Sciatic nerve (tissue), 2 donors: ENCODE data around the gene IRF1. TPM values are rescaled to one million over a fixed set of nuclear protein-coding genes. Genes with fewer than 3 reads are reported as not detected.
A peak's percentile ranks its signal among the peaks of the same experiment; 100 is the strongest.

Experiments used
- ATAC-seq: fragments of 200-7000 bp; cut with Tn5 transposase; one replicate; pipeline ENCODE4 v1.9.1; 2020; ENCODE audit warnings: mild to moderate bottlenecking, moderate library complexity
- DNase-seq: peaks from one replicate; pipeline ENCODE4 v3.0.0-alpha.2; 2020; ENCODE audit warnings: low spot score
- intact Hi-C: fragments of 100-400 bp; cut with DNase I; formaldehyde crosslinking; loops from one replicate; pipeline ENCODE4 v1.14.2; 2022
- total RNA-seq: library from RNA; stranded (reverse); fragmentation: NEBNext Ultra II Directional; extraction: Animal tissue kit (Norgen Biotek cat#: 25700); gene quantifications from one replicate; pipeline ENCODE4 v1.2.1, GENCODE V29; 2021
- donor health status: DM: no; HTN: no; CAD: no.
- donor health status: DM: no; HTN: no; CAD: no.

Gene IRF1
- total RNA-seq, 1 donor from 2014 or later = 52.2 TPM

DNA sequence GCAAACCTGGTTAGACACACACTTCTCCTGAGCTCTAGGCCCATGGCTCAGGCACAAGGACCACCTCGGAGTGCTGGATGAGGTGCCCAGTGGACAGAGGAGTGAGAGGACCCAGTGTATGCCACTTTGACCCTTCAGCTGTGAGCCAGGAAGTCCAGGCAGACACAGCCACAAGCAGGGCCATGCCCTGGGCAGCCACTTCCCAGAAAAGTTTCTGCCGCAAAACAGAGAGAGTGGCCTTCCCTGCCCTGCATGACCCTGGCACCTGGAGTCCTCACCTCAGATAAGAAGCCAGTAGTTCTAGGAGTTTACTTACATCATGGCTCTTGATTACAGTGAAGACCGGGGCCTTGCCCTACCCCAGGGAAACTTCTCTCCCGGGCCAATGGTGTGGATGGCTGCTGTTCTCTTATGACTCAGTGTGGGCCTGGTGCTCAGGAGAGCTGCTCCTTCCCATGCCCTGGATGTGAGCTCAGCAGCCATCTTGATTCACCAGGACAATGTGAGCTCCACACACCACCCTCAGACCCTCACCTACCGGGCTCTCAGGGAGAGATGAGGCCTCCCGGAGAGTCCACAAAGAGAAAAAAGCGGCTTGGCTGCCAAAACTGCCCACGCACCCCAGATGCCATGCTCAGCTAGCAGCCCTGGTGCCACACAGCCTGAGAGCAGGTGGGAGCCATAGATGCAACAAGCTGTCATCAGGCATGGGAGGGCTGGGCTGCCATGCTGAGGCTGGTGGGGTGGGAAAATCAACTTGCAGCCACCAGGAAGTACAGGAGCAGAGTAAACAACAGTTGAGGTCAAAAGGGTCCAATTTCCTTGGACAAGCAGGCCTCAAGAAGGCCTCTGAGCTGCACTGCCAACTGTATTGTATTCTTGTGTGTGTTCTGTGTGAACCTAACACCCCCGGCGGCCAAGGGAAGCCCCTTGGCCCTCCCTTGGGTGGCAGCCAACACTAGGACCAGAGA, 11.7 kb upstream of the IRF1 start:
- ATAC-seq = no peak
- no peak for DNase-seq

GRCh38 chr5:132501629-132501956, 11.0 kb upstream of the IRF1 start:
- intact Hi-C loops = loop anchor here (1.0 kb wide), 1 partner anchor 115 kb away; no protein-coding TSS in a partner anchor
- DNase-seq = no peak
- no peak for ATAC-seq

More for the DNA sequence above, 11.7 kb upstream of the IRF1 start:
- intact Hi-C loops = loop anchor here (1.0 kb wide), 1 partner anchor 116 kb away; no protein-coding TSS in a partner anchor

DNA sequence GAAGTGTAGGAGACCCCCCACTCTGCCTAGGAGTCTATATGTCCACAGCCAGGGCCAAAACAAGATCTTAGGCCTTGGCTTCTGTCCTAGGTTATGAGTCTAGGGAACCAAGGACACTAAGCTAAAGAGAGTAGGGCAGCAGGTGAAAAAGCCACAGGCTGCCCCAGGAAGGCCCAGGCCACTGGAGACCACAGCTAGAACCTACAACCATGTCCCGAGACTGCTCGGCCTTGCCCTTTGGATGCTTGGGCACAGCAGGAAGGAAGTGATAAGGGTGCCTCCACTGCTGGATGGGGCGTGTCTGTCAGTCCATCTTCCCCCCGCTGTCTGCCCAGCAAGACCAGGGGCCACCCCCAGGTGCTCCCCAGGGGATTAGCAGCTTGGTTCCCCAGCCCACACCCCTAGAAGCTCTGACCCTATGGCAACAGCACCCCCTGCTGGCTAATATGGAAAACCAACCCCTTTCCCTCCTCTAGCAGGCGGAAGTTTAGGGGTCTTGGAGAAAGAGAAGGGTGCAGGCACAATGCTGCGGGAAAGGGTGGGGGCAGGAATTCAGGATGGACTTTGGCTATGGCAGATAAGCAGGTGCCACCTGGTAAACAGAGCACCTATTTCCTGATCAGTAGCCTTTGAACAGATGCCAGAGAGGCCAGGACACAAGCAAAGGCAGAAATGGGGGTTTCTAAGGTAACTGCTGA, 10.5 kb upstream of the IRF1 start:
- ATAC-seq (peak; percentile 31), DNase-seq (no peak)
- intact Hi-C loops = loop anchor here (1.0 kb wide), 1 partner anchor 115 kb away; no protein-coding TSS in a partner anchor

GRCh38 chr5:132500244-132500930, 9.8 kb upstream of the IRF1 start:
- intact Hi-C loops = no loop called here
- ATAC-seq = no peak
- no peak for DNase-seq

- intact Hi-C loops = no loop called here
These were observed 9.1 kb upstream of the IRF1 start for GRCh38 chr5:132499440-132500243.

DNA sequence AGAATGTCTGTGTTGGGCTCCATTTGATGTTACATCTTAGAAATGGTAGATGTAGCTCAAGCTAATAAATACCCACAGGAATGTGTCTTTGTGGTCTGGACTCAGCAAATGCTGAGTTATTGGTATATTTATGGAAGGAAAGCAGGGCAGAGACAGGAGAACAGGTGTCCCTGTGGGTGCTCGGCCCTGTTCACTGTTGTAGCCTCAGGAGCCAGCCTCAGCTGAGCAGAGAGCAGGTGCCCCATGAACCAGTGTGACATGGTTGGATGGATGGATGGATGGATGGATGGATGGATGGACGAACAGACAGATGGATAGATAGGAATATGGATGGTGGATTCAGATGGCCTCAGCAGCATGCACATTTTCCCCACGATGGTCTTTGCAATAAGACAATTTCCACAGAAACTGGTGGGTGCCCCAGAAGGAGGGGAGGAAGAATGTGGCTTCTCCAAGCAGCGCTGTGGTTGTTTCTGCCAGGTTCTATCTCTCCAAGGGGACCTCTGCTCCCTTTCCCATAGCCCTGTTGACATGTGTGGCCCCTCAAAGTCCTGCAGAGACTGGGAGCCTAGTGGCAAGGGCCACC, 8.2 kb upstream of the IRF1 start:
- intact Hi-C loops = no loop called here
- no peak for ATAC-seq
- DNase-seq = no peak

More at GRCh38 chr5:132499440-132500243, 9.1 kb upstream of the IRF1 start:
- DNase-seq = no peak
- ATAC-seq = no peak

DNA sequence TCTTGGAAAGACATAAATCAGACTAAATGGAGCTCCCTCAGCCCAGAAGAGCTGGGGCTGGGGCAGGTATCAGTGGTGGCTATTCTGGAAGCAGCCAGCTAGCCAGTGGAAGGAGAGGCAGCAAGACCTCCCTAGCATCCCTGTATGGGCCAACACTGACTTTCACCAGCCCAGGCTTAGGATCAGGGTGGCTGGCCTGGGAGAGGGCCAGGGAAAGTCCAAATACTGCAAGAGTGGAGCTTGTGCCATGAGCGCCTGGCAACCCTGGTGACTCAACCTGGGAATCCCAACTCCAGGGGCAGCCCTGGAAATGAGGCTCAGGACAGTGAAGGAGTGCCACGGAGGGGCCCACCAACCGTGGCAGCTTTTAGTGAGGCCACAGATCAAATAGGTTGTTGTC, 7.6 kb upstream of the IRF1 start:
- ATAC-seq = no peak
- DNase-seq = peak; percentile 66
- intact Hi-C loops = no loop called here

GRCh38 chr5:132497488-132497997, 7.0 kb upstream of the IRF1 start:
- peak; percentile 46 for ATAC-seq

GRCh38 chr5:132496631-132497487, 6.3 kb upstream of the IRF1 start:
- peak; percentile 96 for DNase-seq
- intact Hi-C loops = no loop called here
- ATAC-seq = peak; percentile 80

More at GRCh38 chr5:132497488-132497997, 7.0 kb upstream of the IRF1 start:
- intact Hi-C loops = no loop called here
- peak; percentile 81 for DNase-seq

DNA sequence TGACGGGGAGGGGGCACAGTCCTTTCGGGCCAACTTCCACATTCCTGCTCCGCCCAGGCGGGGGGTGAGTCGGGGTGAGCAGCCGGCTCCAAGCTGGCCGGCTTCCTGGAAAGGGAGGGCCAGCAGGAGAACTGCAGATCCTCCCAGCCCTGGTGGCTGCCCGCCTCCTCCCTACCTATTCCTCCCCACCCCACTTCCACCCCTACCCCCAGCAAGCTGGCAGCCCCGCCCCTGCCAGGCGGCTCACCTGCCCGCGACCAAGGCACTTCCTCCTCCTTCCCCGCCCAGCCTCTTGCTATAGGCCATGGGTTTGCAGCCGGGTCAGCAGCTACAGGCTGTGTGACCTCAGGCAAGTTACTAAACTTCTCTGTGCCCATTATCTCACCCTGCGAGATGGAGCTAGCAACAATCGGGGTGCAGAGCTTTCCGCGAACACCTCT, 5.6 kb upstream of the IRF1 start:
- intact Hi-C loops = no loop called here
- DNase-seq (peak; percentile 90), ATAC-seq (peak; percentile 82)

- ATAC-seq = peak; percentile 81
- DNase-seq = peak; percentile 93
- intact Hi-C loops = no loop called here
These were observed 5.2 kb upstream of the IRF1 start for GRCh38 chr5:132495667-132496190.

DNA sequence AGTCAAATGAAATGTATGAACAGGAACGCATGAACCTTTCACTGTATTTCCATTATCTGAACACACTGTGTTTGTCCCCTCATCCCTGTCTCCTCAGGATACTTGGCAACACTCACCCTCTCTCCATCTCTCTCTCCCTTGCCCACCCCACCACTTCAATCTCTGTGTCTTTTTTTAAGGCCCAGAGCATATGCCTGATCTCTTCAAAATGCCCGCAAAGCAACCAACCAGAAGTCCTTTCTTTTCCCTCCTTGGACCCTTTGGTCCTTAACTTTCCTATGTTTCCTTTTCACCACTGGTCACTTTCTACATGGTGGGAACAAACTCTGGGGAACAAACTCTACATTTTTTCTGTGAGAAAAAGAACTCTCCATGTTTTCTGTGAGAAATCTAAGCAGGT, 3.2 kb upstream of the IRF1 start:
- ATAC-seq = no peak
- no peak for DNase-seq
- intact Hi-C loops = no loop called here

DNA sequence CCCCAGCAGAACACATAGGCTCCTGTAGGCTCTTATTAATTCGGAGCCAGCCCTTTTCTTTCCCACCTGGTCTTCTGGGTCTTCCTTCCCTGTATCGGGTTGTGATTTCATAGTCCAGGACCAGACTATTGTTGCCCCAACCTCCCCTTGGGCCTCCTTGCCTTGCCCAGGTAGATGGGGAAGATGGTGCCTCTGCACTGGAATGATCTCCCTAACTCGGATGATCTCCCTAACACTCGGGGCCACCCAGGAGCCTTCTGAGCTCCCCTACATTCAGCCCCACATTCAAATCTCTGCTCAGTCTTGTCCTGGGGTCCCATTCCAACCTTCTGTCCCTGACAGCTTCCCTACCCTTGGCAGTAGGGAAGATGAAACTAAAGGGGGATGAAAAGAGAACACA, 2.7 kb upstream of the IRF1 start:
- intact Hi-C loops = no loop called here
- ATAC-seq = no peak
- peak; percentile 41 for DNase-seq

- DNase-seq = no peak
- ATAC-seq = no peak
- intact Hi-C loops = no loop called here
These were observed 2.0 kb upstream of the IRF1 start for GRCh38 chr5:132492386-132493125.

DNA sequence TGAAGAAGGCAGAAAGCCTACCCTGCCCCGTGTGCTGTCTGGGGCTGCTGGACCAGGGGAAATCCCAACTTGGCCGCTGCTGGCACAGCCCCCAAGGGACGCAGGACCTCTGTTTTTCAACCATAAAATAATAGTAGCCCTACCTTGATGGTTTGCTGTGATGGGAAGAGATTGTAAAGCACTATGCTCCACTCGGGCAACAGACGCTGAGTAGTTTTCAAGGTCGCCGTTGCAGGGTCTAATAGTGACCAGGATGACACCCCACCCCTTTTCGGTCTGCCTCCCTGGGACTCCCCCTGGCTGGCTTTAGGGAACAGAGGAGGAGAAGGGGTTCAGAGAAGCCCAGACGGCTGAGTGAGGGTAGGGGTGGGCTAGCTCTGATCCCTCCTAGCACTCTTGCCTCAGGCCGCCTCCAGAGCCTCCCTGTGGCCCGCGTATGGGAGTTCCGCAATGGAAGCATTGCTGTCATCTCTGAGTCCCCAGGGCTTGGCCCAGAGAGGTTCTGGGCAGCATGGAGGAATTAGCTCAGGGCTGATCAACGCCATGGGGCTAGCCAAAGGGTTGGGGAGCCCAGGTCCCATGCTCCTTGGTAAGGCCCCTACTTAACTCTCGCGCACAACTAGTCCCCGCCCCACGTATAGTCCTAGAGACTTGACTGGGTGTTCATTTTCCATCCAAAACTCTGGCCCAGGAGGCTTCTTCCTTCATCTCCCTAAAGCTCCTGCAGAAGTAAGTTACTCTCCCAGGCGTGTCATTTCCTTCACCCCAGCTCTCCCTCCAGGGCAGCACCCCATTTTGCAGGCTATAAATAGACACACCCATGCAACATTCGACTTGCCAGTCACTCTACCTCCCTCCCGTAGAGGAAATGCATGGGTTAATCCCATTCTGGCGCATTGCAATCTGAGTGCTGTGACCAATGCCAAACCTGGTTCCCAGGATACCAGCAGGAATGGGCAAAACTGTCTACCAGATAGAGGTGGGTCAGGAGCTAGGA, 1.1 kb upstream of the IRF1 start:
- peak; percentile 58 for DNase-seq
- intact Hi-C loops = no loop called here
- no peak for ATAC-seq
